ENCODE data around the gene KCNMB3. TPM values are rescaled to one million over a fixed set of nuclear protein-coding genes. Genes with fewer than 3 reads are reported as not detected.
"Not testable (repeated sequence)": the region's sequence is repeated elsewhere in the genome, so short reads cannot be mapped to it uniquely, and the experiment has no call there.

Gene KCNMB3
- total RNA-seq, 4 donors from 2014 or later: 4.4 to 8.1 (median 5.1) TPM

- Histone ChIP-seq H3K4me3 (replicated peaks in 1 of 3) (no peak overlapping the region), H3K27me3 (no peaks in the 10 kb centered on the region), H3K27ac (no peak overlapping the region), H3K9me3 (no peaks in the 10 kb centered on the region), H3K4me1 (peaks cover 0 to 4% of the 10 kb centered on the region in 2 donors), H3K36me3 (no peaks in the 10 kb centered on the region)
- TF ChIP-seq POLR2A (IDR thresholded peaks at IDR 0.05) (no peak), CTCF (IDR thresholded peaks at IDR 0.05) (no peak)
- no peak for DNase-seq
- 87 to 88% methylated on average over 5 of the region's 5 CpGs for WGBS, 2 donors
- intact Hi-C loops (cut with DNase I): no loop called here
Measured at GRCh38 chr3:179258820-179259219, 7.9 kb upstream of the KCNMB3 start.

- 95 to 96% methylated on average over 11 of the region's 11 CpGs for WGBS, 2 donors
- H3K4me1 ChIP-seq; H3K9me3 ChIP-seq; intact Hi-C loops (cut with DNase I); H3K36me3 ChIP-seq; H3K4me3 ChIP-seq (replicated peaks in 1 of 3); H3K27me3 ChIP-seq; DNase-seq; H3K27ac ChIP-seq: not testable (repeated sequence)
Measured at GRCh38 chr3:179257742-179258141, 6.8 kb upstream of the KCNMB3 start.

GRCh38 chr3:179256813-179257212, 5.9 kb upstream of the KCNMB3 start:
- no peak overlapping the region for H3K4me3 ChIP-seq (replicated peaks in 1 of 3)
- peaks cover 0 to 2% of the 10 kb centered on the region in 2 donors for H3K4me1 ChIP-seq
- no peaks in the 10 kb centered on the region for H3K9me3 ChIP-seq
- 94 to 97% methylated on average over 2 of the region's 2 CpGs for WGBS, 2 donors
- H3K27ac ChIP-seq: no peak overlapping the region
- no peak for DNase-seq
- TF ChIP-seq POLR2A (IDR thresholded peaks at IDR 0.05) (no peak), CTCF (IDR thresholded peaks at IDR 0.05) (no peak)
- intact Hi-C loops (cut with DNase I): no loop called here
- H3K27me3 ChIP-seq: no peaks in the 10 kb centered on the region
- no peaks in the 10 kb centered on the region for H3K36me3 ChIP-seq

GRCh38 chr3:179247289-179248015, 3.5 kb downstream of the KCNMB3 start:
- no peaks in the 10 kb centered on the region for H3K27me3 ChIP-seq
- H3K27ac ChIP-seq: no peak overlapping the region
- 96 to 99% methylated on average over 3 of the region's 3 CpGs for WGBS, 2 donors
- H3K36me3 ChIP-seq: no peaks in the 10 kb centered on the region
- intact Hi-C loops (cut with DNase I): no loop called here
- DNase-seq: no peak
- no peak overlapping the region for H3K4me3 ChIP-seq (replicated peaks in 1 of 3)
- no peaks in the 10 kb centered on the region for H3K9me3 ChIP-seq
- H3K4me1 ChIP-seq: no peaks in the 10 kb centered on the region
- no peak for TF ChIP-seq CTCF (IDR thresholded peaks at IDR 0.05)
- no peak for TF ChIP-seq POLR2A (IDR thresholded peaks at IDR 0.05)

GRCh38 chr3:179244878-179245277, 6.0 kb downstream of the KCNMB3 start:
- 87 to 92% methylated on average over 1 of the region's 1 CpG for WGBS, 2 donors

GRCh38 chr3:179242859-179243258, 8.1 kb downstream of the KCNMB3 start:
- intact Hi-C loops (cut with DNase I); DNase-seq; H3K36me3 ChIP-seq; H3K9me3 ChIP-seq; H3K4me3 ChIP-seq (replicated peaks in 1 of 3); H3K27ac ChIP-seq; H3K27me3 ChIP-seq; H3K4me1 ChIP-seq: not testable (repeated sequence)
- WGBS, 2 donors: 97 to 100% methylated on average over 1 of the region's 2 CpGs

More at GRCh38 chr3:179244878-179245277, 6.0 kb downstream of the KCNMB3 start:
- Histone ChIP-seq H3K4me1 (no peaks in the 10 kb centered on the region), H3K4me3 (replicated peaks in 1 of 3) (no peak overlapping the region), H3K27me3 (no peaks in the 10 kb centered on the region), H3K36me3 (no peaks in the 10 kb centered on the region), H3K27ac (no peak overlapping the region), H3K9me3 (no peaks in the 10 kb centered on the region)
- intact Hi-C loops (cut with DNase I): no loop called here
- no peak for DNase-seq
- TF ChIP-seq POLR2A (IDR thresholded peaks at IDR 0.05) (no peak), CTCF (IDR thresholded peaks at IDR 0.05) (no peak)

- H3K27ac ChIP-seq; H3K4me1 ChIP-seq; H3K4me3 ChIP-seq (replicated peaks in 1 of 3); intact Hi-C loops (cut with DNase I); DNase-seq; H3K9me3 ChIP-seq; H3K36me3 ChIP-seq; H3K27me3 ChIP-seq: not testable (repeated sequence)
- WGBS, 2 donors: 65 to 78% methylated on average over 1 of the region's 1 CpG
Measured at GRCh38 chr3:179240299-179240698, 10.6 kb downstream of the KCNMB3 start.
